Naive thymus-derived CD4-positive, alpha-beta T cell (primary cell): ENCODE measurements around the gene PARD3B. TPM values are rescaled to one million over a fixed set of nuclear protein-coding genes. Genes with fewer than 3 reads are reported as not detected.

Source experiments
- ATAC-seq: fragments of 150-1000 bp; cut with Tn5 transposase; 2 replicates; pipeline ENCODE4 v1.10.0; 2021; ENCODE audit warnings: mild to moderate bottlenecking, moderate library complexity
- CTCF ChIA-PET: fragments of 350-600 bp; sonication (Branson Sonifier 250); formaldehyde crosslinking; loops from one replicate; lab custom pipeline; 2021; ENCODE audit warnings: antibody characterized with exemption; lab: Charles Lee
- POLR2A ChIA-PET: fragments of 350-600 bp; sonication (Branson Sonifier 250); formaldehyde crosslinking; loops from one replicate; lab custom pipeline; 2021; ENCODE audit warnings: antibody characterized with exemption, inconsistent platforms; lab: Charles Lee
- DNase-seq, 9 donors: peaks; one replicate each; pipeline versions ENCODE4 v3.0.0 to v3.0.0-alpha.2; 2020 to 2022; ENCODE audit warnings: mixed read lengths in 1 of 9
- H3K27ac ChIP-seq: one replicate; pipeline ENCODE4 v1.7.0; 2013; ENCODE audit warnings: mild to moderate bottlenecking, low read depth, low read length, moderate library complexity
- H3K27me3 ChIP-seq, 2 donors: one replicate each; pipeline ENCODE4 v1.7.0; 2013; ENCODE audit warnings: low read length in 2 of 2, mild to moderate bottlenecking in 2 of 2, moderate library complexity in 2 of 2; ENCODE audit not compliant: control insufficient read depth in 2 of 2, insufficient read depth in 2 of 2
- H3K36me3 ChIP-seq, 3 experiments: 1 replicate in 2 of 3; 2 replicates in 1 of 3; pipeline ENCODE4 v1.7.0; 2013; ENCODE audit warnings: low read length in 3 of 3, mild to moderate bottlenecking in 3 of 3, moderate library complexity in 1 of 3; ENCODE audit not compliant: insufficient read depth in 3 of 3, control insufficient read depth in 2 of 3
- H3K4me1 ChIP-seq, 2 donors: one replicate each; pipeline ENCODE4 v1.7.0; 2013; ENCODE audit warnings: low read length in 2 of 2, mild to moderate bottlenecking in 2 of 2, moderate library complexity in 1 of 2; ENCODE audit not compliant: control insufficient read depth in 2 of 2, insufficient read depth in 2 of 2
- H3K4me3 ChIP-seq: 2 replicates; pipeline ENCODE4 v1.7.0; 2013; ENCODE audit warnings: mild to moderate bottlenecking, low read length
- H3K9me3 ChIP-seq, 3 experiments: 1 replicate in 2 of 3; 2 replicates in 1 of 3; pipeline ENCODE4 v1.7.0; 2013; ENCODE audit warnings: low read length in 3 of 3; ENCODE audit not compliant: control insufficient read depth in 2 of 3
- H3K27ac Mint-ChIP-seq, 9 donors: one replicate each; pipeline ENCODE4 v1.8.0; 2020 to 2022; ENCODE audit warnings: mixed read lengths in 9 of 9, mild to moderate bottlenecking in 8 of 9, moderate library complexity in 5 of 9, inconsistent platforms in 2 of 9
- H3K27me3 Mint-ChIP-seq, 5 donors: one replicate each; pipeline ENCODE4 v1.8.0; 2021 to 2022; ENCODE audit warnings: mixed read lengths in 5 of 5, mild to moderate bottlenecking in 1 of 5
- H3K36me3 Mint-ChIP-seq, 5 donors: one replicate each; pipeline ENCODE4 v1.8.0; 2020 to 2022; ENCODE audit warnings: mixed read lengths in 5 of 5, mild to moderate bottlenecking in 3 of 5, inconsistent platforms in 1 of 5
- H3K4me1 Mint-ChIP-seq, 7 donors: one replicate each; pipeline ENCODE4 v1.8.0; 2020 to 2022; ENCODE audit warnings: mixed read lengths in 7 of 7, mild to moderate bottlenecking in 3 of 7, inconsistent platforms in 1 of 7
- H3K4me3 Mint-ChIP-seq, 10 donors: one replicate each; pipeline ENCODE4 v1.8.0; 2020 to 2022; ENCODE audit warnings: mild to moderate bottlenecking in 10 of 10, mixed read lengths in 10 of 10, moderate library complexity in 6 of 10, inconsistent platforms in 2 of 10
- H3K9me3 Mint-ChIP-seq, 11 donors: one replicate each; pipeline ENCODE4 v1.8.0; 2020 to 2022; ENCODE audit warnings: mixed read lengths in 11 of 11, mild to moderate bottlenecking in 4 of 11, inconsistent platforms in 1 of 11, moderate library complexity in 1 of 11
- intact Hi-C, 2 donors: fragments of 100-400 bp; cut with micrococcal nuclease; formaldehyde crosslinking; loops; one replicate each; pipeline ENCODE4 v1.15.1; 2023
- polyA plus RNA-seq, 2 donors: library from polyadenylated mRNA; unstranded; fragments of 300-500 nt; fragmentation: Illumina TruSeq; gene quantifications; one replicate each; pipeline ENCODE4 v1.2.3, GENCODE V29; 2021
- total RNA-seq, 6 experiments: library from RNA in 5 of 6; stranded (reverse) in 5 of 6; gene quantifications; 1 replicate in 5 of 6; 2 replicates in 1 of 6; pipeline ENCODE4 v1.2.3 and lab custom pipeline; 2021 to 2026

PARD3B gene
- total and polyA plus RNA-seq, 7 experiments from 2014 or later = 0.22 to 4.0 (median 0.87) TPM

DNA sequence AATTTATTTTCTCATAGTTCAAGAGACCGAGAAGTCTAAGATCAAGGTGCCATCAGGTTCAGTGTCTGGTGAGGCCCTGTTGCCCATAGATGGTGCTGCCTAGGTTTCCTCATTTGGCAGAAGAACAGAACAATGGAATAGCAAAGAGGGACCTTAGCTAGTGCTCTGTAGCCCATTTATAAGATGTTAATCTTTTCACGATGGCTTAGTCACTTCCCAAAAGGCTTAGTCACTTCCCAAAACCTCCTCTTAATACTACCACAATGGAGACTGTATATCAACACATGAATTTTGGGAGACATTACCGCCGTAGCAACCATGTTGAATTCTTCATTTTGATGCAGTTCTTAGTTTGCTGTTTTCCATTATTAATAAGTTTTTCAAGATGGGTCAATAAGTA, 890.7 kb downstream of the PARD3B start:
- no peak for DNase-seq
- Histone ChIP-seq H3K9me3 (no peaks in the 10 kb centered on the region), H3K4me1 (no peaks in the 10 kb centered on the region), H3K4me3 (no peak overlapping the region), H3K27me3 (no peaks in the 10 kb centered on the region), H3K27ac (no peak overlapping the region), H3K36me3 (no peaks in the 10 kb centered on the region)
- Mint-ChIP-seq H3K4me1 (peaks cover 0 to 14% (median 0%) of the 10 kb centered on the region in 7 donors), H3K4me3 (no peak overlapping the region), H3K27ac (no peak overlapping the region), H3K36me3 (no peaks in the 10 kb centered on the region), H3K27me3 (peaks cover 0 to 2% (median 0%) of the 10 kb centered on the region in 5 donors), H3K9me3 (peaks cover 0 to 5% (median 0%) of the 10 kb centered on the region in 11 donors)
- intact Hi-C loops = no loop called here
- ChIA-PET POLR2A (no interaction called here), CTCF (interaction anchor here (0.7 kb wide), 1 partner anchor 66 kb away, joined by 3 read pairs; no protein-coding TSS in a partner anchor)
- ATAC-seq = no peak

DNA sequence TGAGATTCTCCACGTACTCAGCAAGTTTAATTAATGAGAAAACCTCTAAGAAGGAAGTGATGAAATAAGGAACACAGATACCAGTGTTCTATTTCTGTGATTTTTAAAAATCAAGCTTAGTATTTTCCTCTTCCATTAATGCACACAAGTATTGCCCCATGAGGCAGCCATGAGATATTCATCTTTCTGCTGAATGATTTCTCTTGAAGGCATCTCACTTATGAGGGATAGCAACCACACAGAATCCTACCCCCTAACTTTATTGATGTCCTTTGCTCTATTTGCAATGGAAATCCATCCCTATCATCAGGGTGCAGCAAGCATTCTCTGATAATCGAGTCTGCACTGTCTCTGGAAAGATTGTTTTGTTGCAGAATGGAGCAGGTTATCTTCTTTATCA, 893.0 kb downstream of the PARD3B start:
- Histone ChIP-seq H3K36me3 (no peaks in the 10 kb centered on the region), H3K27me3 (no peaks in the 10 kb centered on the region), H3K9me3 (no peaks in the 10 kb centered on the region), H3K4me3 (no peak overlapping the region), H3K4me1 (no peaks in the 10 kb centered on the region), H3K27ac (no peak overlapping the region)
- Mint-ChIP-seq H3K4me1 (peaks cover 0 to 6% (median 0%) of the 10 kb centered on the region in 7 donors), H3K27me3 (peaks cover 0 to 6% (median 0%) of the 10 kb centered on the region in 5 donors), H3K36me3 (peaks cover 0 to 3% (median 0%) of the 10 kb centered on the region in 5 donors), H3K4me3 (no peak overlapping the region), H3K9me3 (peaks cover 0 to 5% (median 2%) of the 10 kb centered on the region in 11 donors), H3K27ac (no peak overlapping the region)
- ATAC-seq (no peak), DNase-seq (no peak)
- POLR2A ChIA-PET = no interaction called here
- intact Hi-C loops = no loop called here
- CTCF ChIA-PET = no interaction called here

DNA sequence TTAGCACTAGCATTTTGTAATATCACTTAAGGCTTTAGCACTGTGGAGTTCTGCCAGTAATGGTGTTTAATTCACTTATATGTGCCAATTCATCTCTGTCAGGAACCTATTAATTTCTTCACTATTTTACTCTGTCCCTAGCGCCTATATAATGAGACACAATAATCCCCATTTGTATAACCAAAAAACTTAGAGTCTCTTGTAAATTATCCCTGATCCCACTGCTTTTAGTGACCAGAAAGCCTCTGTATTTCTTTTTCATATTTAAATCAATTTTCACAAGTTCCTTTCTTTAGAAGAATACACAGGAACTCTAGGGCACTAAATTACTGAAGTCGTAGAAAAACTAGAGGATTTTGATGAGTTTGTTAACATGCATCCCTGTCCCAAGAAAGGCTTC, 894.3 kb downstream of the PARD3B start:
- Histone ChIP-seq H3K27me3 (no peaks in the 10 kb centered on the region), H3K9me3 (no peaks in the 10 kb centered on the region), H3K36me3 (no peaks in the 10 kb centered on the region), H3K4me3 (no peak overlapping the region), H3K4me1 (no peaks in the 10 kb centered on the region), H3K27ac (no peak overlapping the region)
- no peak for DNase-seq
- POLR2A ChIA-PET = no interaction called here
- H3K9me3 Mint-ChIP-seq = peaks cover 0 to 8% (median 3%) of the 10 kb centered on the region in 11 donors
- no peak for ATAC-seq
- no peak overlapping the region for H3K27ac Mint-ChIP-seq
- intact Hi-C loops = loop anchor here in 1 of 2 donors (10.0 kb wide), 1 partner anchor 175 kb away; no protein-coding TSS in a partner anchor
- CTCF ChIA-PET = no interaction called here
- H3K27me3 Mint-ChIP-seq = peaks cover 0 to 4% (median 0%) of the 10 kb centered on the region in 5 donors
- no peak overlapping the region for H3K4me3 Mint-ChIP-seq
- peaks cover 0 to 7% (median 0%) of the 10 kb centered on the region in 5 donors for H3K36me3 Mint-ChIP-seq
- H3K4me1 Mint-ChIP-seq = peaks cover 0 to 6% (median 0%) of the 10 kb centered on the region in 7 donors

DNA sequence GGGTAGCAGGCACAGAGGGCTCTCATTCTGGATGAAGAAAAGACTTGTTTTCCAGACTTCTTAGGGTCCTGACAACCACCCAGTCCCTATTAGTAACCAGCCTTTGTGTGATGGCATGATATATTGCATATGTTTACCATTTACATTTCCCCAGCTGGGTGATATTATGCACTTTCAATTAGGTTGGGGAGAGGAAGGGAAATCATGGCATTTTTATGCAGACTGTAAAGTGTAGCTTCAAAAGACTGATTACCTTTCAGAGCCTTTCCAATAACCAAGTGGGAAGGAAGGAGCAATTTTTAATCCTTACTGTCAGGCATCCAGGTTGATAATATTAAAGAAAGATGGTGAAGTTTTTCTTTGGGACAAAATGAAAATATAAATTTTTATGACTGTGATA, 896.2 kb downstream of the PARD3B start:
- ATAC-seq = no peak
- H3K4me1 ChIP-seq = no peaks in the 10 kb centered on the region
- H3K27me3 Mint-ChIP-seq = peaks cover 0 to 4% (median 0%) of the 10 kb centered on the region in 5 donors
- peaks cover 0 to 7% (median 0%) of the 10 kb centered on the region in 5 donors for H3K36me3 Mint-ChIP-seq
- H3K27ac ChIP-seq = no peak overlapping the region
- no peak for DNase-seq
- ChIA-PET POLR2A (no interaction called here), CTCF (no interaction called here)
- no peaks in the 10 kb centered on the region for H3K36me3 ChIP-seq
- no peak overlapping the region for H3K27ac Mint-ChIP-seq
- no peak overlapping the region for H3K4me3 Mint-ChIP-seq
- H3K4me3 ChIP-seq = no peak overlapping the region
- peaks cover 0 to 6% (median 0%) of the 10 kb centered on the region in 7 donors for H3K4me1 Mint-ChIP-seq
- intact Hi-C loops = loop anchor here in 1 of 2 donors (10.0 kb wide), 1 partner anchor 177 kb away; no protein-coding TSS in a partner anchor
- no peaks in the 10 kb centered on the region for H3K27me3 ChIP-seq
- peaks cover 0 to 10% (median 3%) of the 10 kb centered on the region in 11 donors for H3K9me3 Mint-ChIP-seq
- H3K9me3 ChIP-seq = no peaks in the 10 kb centered on the region

DNA sequence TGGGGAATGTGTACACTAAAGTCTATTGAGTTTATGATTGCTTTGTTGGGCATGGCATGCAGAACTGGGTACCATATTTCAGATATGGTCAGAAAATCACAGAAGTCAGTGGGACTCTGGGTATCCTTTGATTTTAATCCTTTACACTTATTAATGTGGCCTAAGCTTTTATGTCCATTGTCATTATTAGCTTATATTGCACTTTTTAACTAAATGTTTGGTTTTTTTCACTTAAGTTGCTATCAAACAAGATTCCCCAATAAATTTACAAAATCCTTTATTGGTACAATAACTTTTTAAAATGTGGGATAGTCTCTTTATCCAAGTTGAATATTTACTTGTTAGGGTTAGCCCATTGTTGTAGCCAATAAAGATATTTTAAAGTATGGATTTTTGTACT, 902.9 kb downstream of the PARD3B start:
- ChIA-PET POLR2A (no interaction called here), CTCF (no interaction called here)
- intact Hi-C loops = loop anchor here in 1 of 2 donors (10.0 kb wide), 1 partner anchor 183 kb away; no protein-coding TSS in a partner anchor
- H3K4me3 Mint-ChIP-seq = no peak overlapping the region
- no peaks in the 10 kb centered on the region for H3K9me3 ChIP-seq
- H3K4me1 ChIP-seq = no peaks in the 10 kb centered on the region
- H3K36me3 ChIP-seq = no peaks in the 10 kb centered on the region
- H3K4me3 ChIP-seq = no peak overlapping the region
- no peak for DNase-seq
- H3K36me3 Mint-ChIP-seq = peaks cover 0 to 4% (median 0%) of the 10 kb centered on the region in 5 donors
- H3K27me3 ChIP-seq = no peaks in the 10 kb centered on the region
- no peak overlapping the region for H3K27ac Mint-ChIP-seq
- no peak overlapping the region for H3K27ac ChIP-seq
- peaks cover 0 to 6% (median 0%) of the 10 kb centered on the region in 5 donors for H3K27me3 Mint-ChIP-seq
- H3K4me1 Mint-ChIP-seq = no peaks in the 10 kb centered on the region
- no peak for ATAC-seq
- peaks cover 0 to 7% (median 0%) of the 10 kb centered on the region in 11 donors for H3K9me3 Mint-ChIP-seq

DNA sequence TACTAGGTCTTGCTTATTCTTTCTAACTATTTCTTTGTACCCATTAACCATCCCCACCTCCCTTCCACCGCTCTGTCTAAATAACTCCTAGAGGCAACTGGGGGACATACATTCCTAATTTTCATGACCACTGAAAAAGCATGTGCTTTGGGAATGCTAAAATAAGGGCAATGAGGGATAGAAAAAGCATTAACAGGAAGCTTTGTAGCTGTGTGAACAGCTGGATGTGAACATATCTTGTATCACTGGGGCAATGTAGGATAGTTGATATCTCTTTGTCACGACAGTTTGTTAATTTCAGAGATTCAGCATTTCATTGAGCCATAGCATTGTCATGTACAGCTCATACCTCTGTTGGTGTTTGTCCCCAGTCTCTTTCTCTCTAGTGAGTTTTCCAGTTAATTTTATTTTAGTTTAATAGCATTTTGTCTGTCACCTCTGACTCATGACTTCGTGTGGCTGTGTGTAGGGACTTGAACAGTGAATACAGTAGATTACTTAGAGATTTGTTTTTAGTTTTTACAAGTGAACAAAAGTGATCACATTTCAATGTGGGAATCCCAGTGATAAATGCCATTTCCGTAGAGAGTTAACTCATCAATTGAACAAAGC, 906.7 kb downstream of the PARD3B start:
- CTCF ChIA-PET = no interaction called here

DNA sequence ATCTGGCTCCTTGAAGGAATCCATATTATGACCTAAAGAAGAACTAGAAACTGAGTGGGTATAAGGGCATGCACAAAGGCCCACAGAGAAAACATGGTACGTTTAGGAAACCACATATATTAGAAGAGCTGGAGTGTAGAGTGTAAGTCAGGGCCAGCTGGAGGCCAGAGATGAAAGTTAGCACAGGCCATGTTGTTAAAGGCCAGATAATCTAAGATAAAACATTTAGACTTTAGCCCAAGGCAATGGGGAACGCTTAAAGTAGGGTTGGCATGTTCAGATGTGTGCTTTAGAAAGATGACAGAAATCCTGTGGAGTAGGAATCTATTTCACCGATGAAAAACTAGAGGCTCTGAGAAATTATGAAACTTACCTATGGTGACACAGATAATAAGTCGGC, 907.9 kb downstream of the PARD3B start:
- no peak overlapping the region for H3K27ac ChIP-seq
- CTCF ChIA-PET = no interaction called here

More for the DNA sequence above, 906.7 kb downstream of the PARD3B start:
- H3K36me3 Mint-ChIP-seq = no peaks in the 10 kb centered on the region
- Histone ChIP-seq H3K27me3 (no peaks in the 10 kb centered on the region), H3K4me1 (no peaks in the 10 kb centered on the region), H3K4me3 (no peak overlapping the region), H3K9me3 (no peaks in the 10 kb centered on the region), H3K27ac (no peak overlapping the region), H3K36me3 (no peaks in the 10 kb centered on the region)
- POLR2A ChIA-PET = no interaction called here
- H3K27me3 Mint-ChIP-seq = peaks cover 0 to 19% (median 0%) of the 10 kb centered on the region in 5 donors
- intact Hi-C loops = no loop called here
- no peaks in the 10 kb centered on the region for H3K4me1 Mint-ChIP-seq
- H3K9me3 Mint-ChIP-seq = peaks cover 0 to 2% (median 0%) of the 10 kb centered on the region in 11 donors
- DNase-seq (no peak), ATAC-seq (no peak)
- no peak overlapping the region for H3K27ac Mint-ChIP-seq
- H3K4me3 Mint-ChIP-seq = no peak overlapping the region

More for the DNA sequence above, 907.9 kb downstream of the PARD3B start:
- Mint-ChIP-seq H3K4me1 (no peaks in the 10 kb centered on the region), H3K36me3 (no peaks in the 10 kb centered on the region), H3K4me3 (no peak overlapping the region), H3K9me3 (peaks cover 0 to 2% (median 0%) of the 10 kb centered on the region in 11 donors), H3K27ac (no peak overlapping the region), H3K27me3 (peaks cover 0 to 23% (median 0%) of the 10 kb centered on the region in 5 donors)
- Histone ChIP-seq H3K4me1 (no peaks in the 10 kb centered on the region), H3K9me3 (no peaks in the 10 kb centered on the region), H3K36me3 (no peaks in the 10 kb centered on the region), H3K4me3 (no peak overlapping the region), H3K27me3 (no peaks in the 10 kb centered on the region)
- intact Hi-C loops = no loop called here
- DNase-seq (no peak), ATAC-seq (no peak)
- POLR2A ChIA-PET = no interaction called here
